Subcutaneous adipose tissue (tissue), 4 donors: Measurements from ENCODE around the gene KCND1. TPM values are rescaled to one million over a fixed set of nuclear protein-coding genes. Genes with fewer than 3 reads are reported as not detected.

Experiments
- total RNA-seq, 4 donors: library from RNA; depleted of rRNA; stranded (reverse); fragments of >200 nt; gene quantifications; one replicate each; pipeline ENCODE4 v1.1.0, GENCODE V29; 2016
- TF ChIP-seq, protein P1 (sequence below): fragments of 450-650 bp; IDR thresholded peaks from one replicate; pipeline ENCODE4 v1.5.1; 2016; ENCODE audit warnings: low read depth, mild to moderate bottlenecking, control low read depth, antibody characterized with exemption, moderate library complexity

Gene KCND1
- total RNA-seq, 4 donors from 2014 or later, result 0.49 to 1.7 (median 1.1) TPM

DNA sequence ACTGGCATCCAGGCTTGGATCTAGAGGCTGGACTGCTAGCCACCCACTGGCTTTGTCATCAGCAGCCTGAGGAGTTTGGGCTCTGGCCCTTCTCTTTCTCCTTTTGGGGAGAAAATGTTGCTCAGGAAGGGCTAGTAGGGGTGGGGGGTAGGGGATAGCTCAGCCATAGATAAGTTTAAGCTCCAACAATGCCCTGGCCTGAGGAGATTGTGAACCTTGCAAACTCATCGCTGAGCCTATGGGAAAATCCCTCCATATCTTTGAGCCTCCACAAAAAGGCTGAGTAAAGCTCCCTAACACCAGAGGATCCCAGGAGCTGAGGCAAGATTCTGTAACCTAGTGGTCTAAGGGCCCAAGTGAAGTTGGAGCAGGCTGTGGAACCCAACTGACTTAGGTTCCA, 23.1 kb downstream of the KCND1 start:
- TF ChIP-seq, protein P1, sequence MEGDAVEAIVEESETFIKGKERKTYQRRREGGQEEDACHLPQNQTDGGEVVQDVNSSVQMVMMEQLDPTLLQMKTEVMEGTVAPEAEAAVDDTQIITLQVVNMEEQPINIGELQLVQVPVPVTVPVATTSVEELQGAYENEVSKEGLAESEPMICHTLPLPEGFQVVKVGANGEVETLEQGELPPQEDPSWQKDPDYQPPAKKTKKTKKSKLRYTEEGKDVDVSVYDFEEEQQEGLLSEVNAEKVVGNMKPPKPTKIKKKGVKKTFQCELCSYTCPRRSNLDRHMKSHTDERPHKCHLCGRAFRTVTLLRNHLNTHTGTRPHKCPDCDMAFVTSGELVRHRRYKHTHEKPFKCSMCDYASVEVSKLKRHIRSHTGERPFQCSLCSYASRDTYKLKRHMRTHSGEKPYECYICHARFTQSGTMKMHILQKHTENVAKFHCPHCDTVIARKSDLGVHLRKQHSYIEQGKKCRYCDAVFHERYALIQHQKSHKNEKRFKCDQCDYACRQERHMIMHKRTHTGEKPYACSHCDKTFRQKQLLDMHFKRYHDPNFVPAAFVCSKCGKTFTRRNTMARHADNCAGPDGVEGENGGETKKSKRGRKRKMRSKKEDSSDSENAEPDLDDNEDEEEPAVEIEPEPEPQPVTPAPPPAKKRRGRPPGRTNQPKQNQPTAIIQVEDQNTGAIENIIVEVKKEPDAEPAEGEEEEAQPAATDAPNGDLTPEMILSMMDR, result no peak

DNA sequence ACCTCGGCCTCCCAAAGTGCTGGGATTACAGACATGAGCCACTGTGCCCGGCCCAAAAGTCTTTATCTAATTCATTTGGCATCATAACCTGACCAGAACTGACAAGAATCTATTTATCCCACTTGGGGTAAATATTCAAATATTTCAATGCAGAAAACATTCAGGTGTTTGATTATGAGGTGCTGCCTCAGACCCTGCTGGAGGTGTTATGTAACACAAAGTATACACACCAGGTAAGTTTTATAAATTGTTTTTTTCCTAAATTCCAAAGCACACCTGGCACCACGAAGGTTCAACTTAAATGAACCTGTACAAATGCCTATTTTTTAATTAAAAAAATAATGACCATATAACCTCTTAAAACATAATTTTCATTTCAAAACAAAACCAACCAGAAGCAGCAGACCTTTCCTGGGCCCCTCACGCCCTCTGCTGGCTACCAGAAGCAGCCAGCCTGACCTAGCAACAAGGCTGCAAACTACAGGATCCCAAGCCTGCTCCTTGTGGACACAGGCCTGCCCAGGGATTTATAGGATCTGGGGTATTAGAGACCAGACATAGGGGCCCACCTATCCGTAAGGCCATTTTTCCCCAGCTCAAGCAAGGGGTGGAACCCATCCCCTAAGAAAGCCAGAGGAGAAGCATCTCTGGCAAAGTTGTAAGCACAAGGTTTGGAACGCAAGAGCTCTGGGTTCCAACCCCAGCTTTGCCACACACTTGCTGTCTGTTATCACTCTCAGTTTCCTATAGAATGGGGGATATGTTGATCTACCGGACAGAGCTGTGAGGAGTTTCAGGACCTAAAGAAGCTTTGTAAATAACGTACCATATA, 25.9 kb downstream of the KCND1 start:
- TF ChIP-seq, protein P1, result no peak

DNA sequence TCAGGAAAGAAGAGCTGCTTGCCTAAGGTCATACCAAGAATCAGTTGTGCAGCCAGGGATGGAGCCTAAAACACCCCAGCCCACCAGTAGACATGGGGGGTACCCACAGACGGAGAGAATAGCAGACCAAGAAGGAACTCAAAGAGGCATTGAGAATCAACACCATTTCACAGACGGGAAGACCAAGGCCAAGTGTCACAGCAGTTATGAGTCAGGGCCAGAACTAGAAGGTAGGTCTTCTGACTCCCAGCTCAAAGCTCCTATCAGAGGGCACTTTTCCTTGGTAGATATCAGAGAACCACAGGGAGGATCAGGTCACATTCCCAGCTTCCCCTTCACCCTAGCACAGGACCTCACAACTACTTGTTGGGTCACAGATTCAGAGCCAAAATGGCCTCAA, 28.7 kb downstream of the KCND1 start:
- TF ChIP-seq, protein P1, result no peak

DNA sequence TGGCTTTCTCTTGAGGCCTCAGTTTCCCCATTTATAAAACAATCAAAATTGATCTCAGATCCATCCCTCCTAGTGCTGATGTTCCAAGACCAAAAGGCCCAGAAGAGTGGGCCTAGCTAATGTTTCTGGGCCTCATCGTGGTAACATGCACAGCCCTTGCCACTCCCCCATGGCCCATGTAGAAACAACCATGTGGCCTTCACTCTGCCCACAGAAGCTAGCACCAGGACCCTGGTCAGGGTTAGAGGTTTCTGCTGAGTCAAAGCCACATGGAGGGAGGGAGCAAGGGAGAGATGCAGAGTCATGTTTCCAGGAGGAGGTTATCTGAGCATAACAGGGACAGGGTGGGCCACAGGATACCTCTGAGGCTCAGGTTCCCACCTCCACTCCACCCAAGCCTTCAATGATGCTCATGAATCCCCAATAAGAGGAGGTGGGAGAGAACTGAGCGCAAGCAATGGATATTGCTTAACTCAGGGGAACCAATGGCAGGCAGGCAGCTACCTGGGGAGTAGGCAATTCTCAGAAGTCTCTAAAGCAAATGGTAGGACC, 31.2 kb downstream of the KCND1 start:
- TF ChIP-seq, protein P1, result no peak

DNA sequence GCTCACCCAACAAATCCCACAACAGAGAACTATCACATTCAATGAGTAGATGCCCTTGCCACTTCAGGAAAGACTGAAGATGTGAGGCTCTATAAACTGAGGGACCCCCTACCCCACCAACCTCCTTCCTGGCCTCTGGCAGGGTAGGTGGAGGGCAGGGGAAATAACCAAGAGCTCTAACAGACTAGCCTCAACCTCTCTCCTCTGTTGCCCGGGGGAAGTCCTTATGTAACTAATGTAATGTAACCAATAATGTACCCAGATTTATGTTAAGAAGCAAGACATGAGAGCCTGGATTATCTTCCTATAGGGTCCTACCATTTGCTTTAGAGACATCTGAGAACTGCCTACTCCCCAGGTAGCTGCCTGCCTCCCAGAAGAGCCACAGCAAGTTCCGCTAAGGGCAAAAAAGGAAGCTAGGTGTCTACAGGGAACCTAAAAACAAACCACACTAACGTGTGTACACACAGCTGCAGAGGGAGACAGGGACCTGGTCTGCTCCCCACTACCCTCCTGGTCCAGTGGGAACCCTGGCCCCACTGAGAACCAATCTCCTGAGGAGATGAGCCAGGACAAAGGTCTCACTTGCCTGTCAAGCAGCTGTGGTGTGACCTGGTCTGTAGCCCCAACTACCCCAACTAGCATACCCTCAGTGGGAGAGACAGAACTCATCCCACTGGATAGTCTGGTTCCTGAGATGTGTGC, 32.0 kb downstream of the KCND1 start:
- TF ChIP-seq, protein P1, result no peak

DNA sequence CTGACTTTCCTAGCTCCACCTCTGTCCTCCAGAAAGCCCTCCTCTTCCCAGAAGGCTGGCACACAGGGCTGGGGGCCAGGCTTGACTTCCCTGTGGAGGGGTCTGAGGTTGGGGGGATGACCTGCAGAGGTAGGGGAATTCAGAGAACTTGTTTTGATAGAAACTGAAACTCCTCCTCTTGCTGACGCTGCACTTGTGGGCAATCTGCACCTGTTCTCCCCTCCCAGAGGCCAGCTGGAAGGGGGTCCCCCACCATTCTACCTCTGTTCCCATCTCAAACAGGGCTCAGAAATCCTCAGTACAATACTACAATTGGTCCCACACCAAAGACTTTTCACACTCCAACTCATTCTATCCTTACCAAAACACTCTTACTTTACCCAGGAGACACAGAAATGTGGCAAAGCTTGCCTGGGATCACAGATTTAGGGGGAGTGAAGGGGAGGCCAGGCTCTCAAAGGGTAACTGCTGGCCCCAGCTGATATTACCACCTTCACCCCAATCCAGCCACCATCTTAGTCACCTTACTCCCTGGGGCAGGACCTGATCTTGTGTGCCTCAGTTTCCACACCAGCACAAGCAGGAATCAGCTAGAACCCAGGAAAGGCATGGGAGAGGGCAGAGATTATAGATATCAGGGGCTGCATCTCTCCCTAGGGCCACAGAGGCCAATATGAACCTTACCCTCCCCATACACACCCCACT, 32.8 kb downstream of the KCND1 start:
- TF ChIP-seq, protein P1, result no peak
